Keratinocyte (primary cell): ENCODE results near the gene HIF1A. TPM values are rescaled to one million over a fixed set of nuclear protein-coding genes. Genes with fewer than 3 reads are reported as not detected.

Experiments
- DNase-seq: peaks from one replicate; pipeline ENCODE4 v3.0.0-alpha.2; 2011; ENCODE audit warnings: low read depth, missing footprints, low spot score
- FAIRE-seq: peaks from 2 replicates; lab custom pipeline; 2011; peaks lifted over from hg19 to GRCh38; lab: Jason Lieb, UNC
- H2AFZ ChIP-seq: 2 replicates; pipeline ENCODE4 v1.6.0; 2012; ENCODE audit warnings: low read length, control low read depth, inconsistent platforms; ENCODE audit not compliant: control insufficient read depth
- H3K27ac ChIP-seq: 2 replicates; pipeline ENCODE4 v1.5.1; 2011; ENCODE audit warnings: low read length; ENCODE audit not compliant: control insufficient read depth, insufficient read depth
- H3K27me3 ChIP-seq: 3 replicates; pipeline ENCODE4 v1.6.0; 2011; ENCODE audit warnings: low read length; ENCODE audit not compliant: control insufficient read depth, insufficient read depth; ENCODE audit errors: extremely low read depth
- H3K36me3 ChIP-seq, 2 experiments: 2 replicates in 1 of 2; 3 replicates in 1 of 2; pipeline ENCODE4 v1.5.1; 2011; ENCODE audit warnings: low read length in 2 of 2, mild to moderate bottlenecking in 1 of 2; ENCODE audit not compliant: control insufficient read depth in 2 of 2, insufficient read depth in 2 of 2; ENCODE audit errors: extremely low read depth in 1 of 2
- H3K4me1 ChIP-seq: 3 replicates; pipeline ENCODE4 v1.5.1; 2011; ENCODE audit warnings: low read length; ENCODE audit not compliant: control insufficient read depth, insufficient read depth; ENCODE audit errors: extremely low read depth
- H3K4me2 ChIP-seq: 3 replicates; pipeline ENCODE4 v1.6.0; 2011; ENCODE audit warnings: low read depth, low read length; ENCODE audit not compliant: control insufficient read depth, insufficient read depth; ENCODE audit errors: extremely low read depth
- H3K4me3 ChIP-seq, 3 experiments: fragments of 200-600 bp in 1 of 3; sonication (generic) in 1 of 3; 2 replicates in 2 of 3; 3 replicates in 1 of 3; pipeline ENCODE4 v1.5.1; 2011 to 2016; ENCODE audit warnings: low read length in 3 of 3, mild to moderate bottlenecking in 3 of 3, control low read depth in 2 of 3, inconsistent platforms in 1 of 3, low read depth in 1 of 3, mixed read lengths in 1 of 3, mixed run types in 1 of 3, moderate library complexity in 1 of 3; ENCODE audit not compliant: control insufficient read depth in 2 of 3, insufficient read depth in 2 of 3; ENCODE audit errors: extremely low read depth in 1 of 3
- H3K79me2 ChIP-seq: 2 replicates; pipeline ENCODE4 v1.6.0; 2012; ENCODE audit warnings: low read length; ENCODE audit not compliant: control insufficient read depth, insufficient read depth
- H3K9ac ChIP-seq: 3 replicates; pipeline ENCODE4 v1.6.0; 2011; ENCODE audit warnings: low read length; ENCODE audit not compliant: control insufficient read depth, insufficient read depth; ENCODE audit errors: extremely low read depth
- H3K9me1 ChIP-seq: 3 replicates; pipeline ENCODE4 v1.6.0; 2011; ENCODE audit warnings: low read length; ENCODE audit not compliant: control insufficient read depth, insufficient read depth; ENCODE audit errors: extremely low read depth
- H3K9me3 ChIP-seq: 2 replicates; pipeline ENCODE4 v1.5.1; 2012; ENCODE audit warnings: low read depth, low read length; ENCODE audit not compliant: control insufficient read depth
- H4K20me1 ChIP-seq: 3 replicates; pipeline ENCODE4 v1.6.0; 2011; ENCODE audit warnings: low read length; ENCODE audit not compliant: control insufficient read depth, insufficient read depth; ENCODE audit errors: extremely low read depth
- EZH2 ChIP-seq: IDR thresholded peaks from one replicate; pipeline ENCODE4 v1.6.1; 2012; ENCODE audit warnings: inconsistent platforms, mild to moderate bottlenecking, low read length, moderate library complexity
- dilution Hi-C: fragments of 300-500 bp; cut with MboI; formaldehyde crosslinking; loops from one replicate; pipeline ENCODE4 v1.7.0; 2020; ENCODE audit warnings: low sequenced_read_pairs; ENCODE audit not compliant: extremely low pct_ligation_motif_present
- polyA plus RNA-seq, 5 experiments: library from polyadenylated mRNA; depleted of rRNA in 3 of 5; stranded (reverse) in 3 of 5; stranded (forward) in 1 of 5; unstranded in 1 of 5; fragments of >200 nt; gene quantifications; 1 replicate in 1 of 5; 2 replicates in 3 of 5; 3 replicates in 1 of 5; pipeline versions ENCODE4 v1.2.1 to v1.2.3, GENCODE V29; 2011 to 2012; ENCODE audit warnings: missing spikeins in 2 of 5, low read depth in 1 of 5, low replicate concordance in 1 of 5
- TF ChIP-seq, protein P1 (sequence below), 3 experiments: IDR thresholded peaks in 1 of 3; conservative IDR thresholded peaks in 1 of 3; optimal IDR thresholded peaks in 1 of 3; 2 replicates in 2 of 3; 3 replicates in 1 of 3; pipeline versions ENCODE3 to v1.5.1; 2011; ENCODE audit warnings: low read length in 3 of 3, mild to moderate bottlenecking in 3 of 3, moderate library complexity in 2 of 3, control low read depth in 1 of 3, inconsistent platforms in 1 of 3; ENCODE audit not compliant: insufficient read depth in 2 of 3; ENCODE audit errors: extremely low read depth in 1 of 3

Gene HIF1A
- polyA plus RNA-seq, 1 donor (not counting 4 experiments of a cell fraction or from before 2014, with no cell fraction given): 202 TPM

DNA sequence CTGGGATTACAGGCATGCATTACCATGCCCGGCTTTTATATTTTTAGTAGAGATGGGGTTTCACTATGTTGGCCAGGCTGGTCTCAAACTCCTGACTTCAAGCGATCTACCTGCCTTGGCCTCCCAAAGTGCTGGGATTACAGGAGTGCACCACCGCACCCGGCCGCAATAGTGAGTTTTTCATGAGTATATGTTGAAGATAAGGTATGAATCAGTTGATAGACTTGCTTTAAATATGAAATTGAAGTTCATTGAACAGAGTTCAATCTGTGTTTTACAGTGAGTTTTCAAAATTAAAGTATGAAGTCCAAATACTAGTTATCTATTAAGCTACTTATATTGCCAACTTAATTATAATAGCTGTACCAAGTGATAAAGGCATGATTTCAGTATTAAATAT lies 102.0 kb downstream of the HIF1A start:
- no peak for FAIRE-seq
- TF ChIP-seq, protein P1, sequence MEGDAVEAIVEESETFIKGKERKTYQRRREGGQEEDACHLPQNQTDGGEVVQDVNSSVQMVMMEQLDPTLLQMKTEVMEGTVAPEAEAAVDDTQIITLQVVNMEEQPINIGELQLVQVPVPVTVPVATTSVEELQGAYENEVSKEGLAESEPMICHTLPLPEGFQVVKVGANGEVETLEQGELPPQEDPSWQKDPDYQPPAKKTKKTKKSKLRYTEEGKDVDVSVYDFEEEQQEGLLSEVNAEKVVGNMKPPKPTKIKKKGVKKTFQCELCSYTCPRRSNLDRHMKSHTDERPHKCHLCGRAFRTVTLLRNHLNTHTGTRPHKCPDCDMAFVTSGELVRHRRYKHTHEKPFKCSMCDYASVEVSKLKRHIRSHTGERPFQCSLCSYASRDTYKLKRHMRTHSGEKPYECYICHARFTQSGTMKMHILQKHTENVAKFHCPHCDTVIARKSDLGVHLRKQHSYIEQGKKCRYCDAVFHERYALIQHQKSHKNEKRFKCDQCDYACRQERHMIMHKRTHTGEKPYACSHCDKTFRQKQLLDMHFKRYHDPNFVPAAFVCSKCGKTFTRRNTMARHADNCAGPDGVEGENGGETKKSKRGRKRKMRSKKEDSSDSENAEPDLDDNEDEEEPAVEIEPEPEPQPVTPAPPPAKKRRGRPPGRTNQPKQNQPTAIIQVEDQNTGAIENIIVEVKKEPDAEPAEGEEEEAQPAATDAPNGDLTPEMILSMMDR (optimal IDR thresholded peaks at IDR 0.05 in 1 of 3, IDR thresholded peaks at IDR 0.05 in 1 of 3, conservative IDR thresholded peaks at IDR 0.05 in 1 of 3; ENCODE audit: extremely low read depth in 1 of 3, insufficient read depth in 2 of 3, low read length in 3 of 3): no peak
- no peak for TF ChIP-seq EZH2

More for the DNA sequence above, 102.0 kb downstream of the HIF1A start:
- dilution Hi-C loops: no loop called here
- no peaks in the 10 kb centered on the region for H3K27me3 ChIP-seq
- H3K79me2 ChIP-seq: no peaks in the 10 kb centered on the region
- H2AFZ ChIP-seq: no peak overlapping the region
- no peaks in the 10 kb centered on the region for H4K20me1 ChIP-seq
- H3K4me1 ChIP-seq: no peaks in the 10 kb centered on the region
- no peaks in the 10 kb centered on the region for H3K9me3 ChIP-seq
- no peak overlapping the region for H3K27ac ChIP-seq
- H3K4me2 ChIP-seq: no peak overlapping the region
- H3K36me3 ChIP-seq: peaks cover 1 to 5% of the 10 kb centered on the region in 2 experiments
- no peak for DNase-seq
- no peak overlapping the region for H3K9ac ChIP-seq
- H3K4me3 ChIP-seq: no peak overlapping the region
- H3K9me1 ChIP-seq: no peaks in the 10 kb centered on the region

Other genes starting within 250 kb of the HIF1A start
- gene SNAPC1, start 66.9 kb downstream of the HIF1A start, polyA plus RNA-seq: 11.1 to 17.7 TPM (median 11.8 TPM) in 3 replicates
- 0.64 to 1.00 TPM (median 0.93 TPM) in 3 replicates for gene SYT16, start 117.2 kb downstream of the HIF1A start, polyA plus RNA-seq